ENCODE data around the gene KLHL29.

- TF ChIP-seq EZH2 (IDR thresholded peaks at IDR 0.05; ENCODE audit: borderline replicate concordance, low read depth, low read length, severe bottlenecking) = no peak
- TF ChIP-seq, protein P1, sequence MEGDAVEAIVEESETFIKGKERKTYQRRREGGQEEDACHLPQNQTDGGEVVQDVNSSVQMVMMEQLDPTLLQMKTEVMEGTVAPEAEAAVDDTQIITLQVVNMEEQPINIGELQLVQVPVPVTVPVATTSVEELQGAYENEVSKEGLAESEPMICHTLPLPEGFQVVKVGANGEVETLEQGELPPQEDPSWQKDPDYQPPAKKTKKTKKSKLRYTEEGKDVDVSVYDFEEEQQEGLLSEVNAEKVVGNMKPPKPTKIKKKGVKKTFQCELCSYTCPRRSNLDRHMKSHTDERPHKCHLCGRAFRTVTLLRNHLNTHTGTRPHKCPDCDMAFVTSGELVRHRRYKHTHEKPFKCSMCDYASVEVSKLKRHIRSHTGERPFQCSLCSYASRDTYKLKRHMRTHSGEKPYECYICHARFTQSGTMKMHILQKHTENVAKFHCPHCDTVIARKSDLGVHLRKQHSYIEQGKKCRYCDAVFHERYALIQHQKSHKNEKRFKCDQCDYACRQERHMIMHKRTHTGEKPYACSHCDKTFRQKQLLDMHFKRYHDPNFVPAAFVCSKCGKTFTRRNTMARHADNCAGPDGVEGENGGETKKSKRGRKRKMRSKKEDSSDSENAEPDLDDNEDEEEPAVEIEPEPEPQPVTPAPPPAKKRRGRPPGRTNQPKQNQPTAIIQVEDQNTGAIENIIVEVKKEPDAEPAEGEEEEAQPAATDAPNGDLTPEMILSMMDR (IDR thresholded peaks at IDR 0.05; ENCODE audit: borderline replicate concordance, extremely low read depth, low read length, poor library complexity, severe bottlenecking) = no peak
Observed at GRCh38 chr2:23620841-23621341, 235.9 kb downstream of the KLHL29 start.

Measured in DND-41 (cell line).